PC-9 (cell line): Measurements from ENCODE around the gene RNF31. TPM values are rescaled to one million over a fixed set of nuclear protein-coding genes. Genes with fewer than 3 reads are reported as not detected.
"Not testable (repeated sequence)": the region's sequence is repeated elsewhere in the genome, so short reads cannot be mapped to it uniquely, and the experiment has no call there.

Experiments used
- BruUV-seq: library from RNA; stranded (reverse); fragments of 400-500 nt; replicated peaks from 2 replicates; lab custom pipeline; 2021; lab: Mats Ljungman, UMichigan
- CTCF ChIA-PET: fragments of 300-600 bp; sonication (Branson Sonifier 250); formaldehyde crosslinking; loops from one replicate; lab custom pipeline; 2022; ENCODE audit warnings: antibody characterized with exemption; lab: Charles Lee
- POLR2A ChIA-PET: fragments of 300-600 bp; sonication (Branson Sonifier 250); formaldehyde crosslinking; loops from one replicate; lab custom pipeline; 2022; ENCODE audit warnings: antibody characterized with exemption; ENCODE audit not compliant: unreplicated experiment; lab: Charles Lee
- DNase-seq, 2 experiments: peaks; one replicate each; pipeline versions ENCODE4 v3.0.0 to v3.0.0-alpha.2; 2015 to 2022; ENCODE audit warnings: mixed read lengths in 1 of 2
- H2AFZ ChIP-seq: fragments of 200-600 bp; sonication (generic); 2 replicates; pipeline ENCODE4 v1.8.1; 2017; ENCODE audit warnings: antibody characterized with exemption
- H3F3A ChIP-seq: fragments of 200-600 bp; sonication (generic); 2 replicates; pipeline ENCODE4 v1.8.1; 2017; ENCODE audit warnings: antibody characterized with exemption, mild to moderate bottlenecking, low read depth; ENCODE audit not compliant: insufficient read depth
- H3K27ac ChIP-seq: fragments of 200-600 bp; sonication (generic); 2 replicates; pipeline ENCODE4 v1.6.1; 2016; ENCODE audit warnings: mixed run types
- H3K27me3 ChIP-seq: fragments of 200-600 bp; sonication (generic); 2 replicates; pipeline ENCODE4 v1.6.1; 2016; ENCODE audit warnings: low read depth, mixed run types; ENCODE audit not compliant: insufficient read depth
- H3K36me3 ChIP-seq: fragments of 200-600 bp; sonication (generic); 2 replicates; pipeline ENCODE4 v1.6.1; 2016; ENCODE audit warnings: low read depth, mixed run types
- H3K4me1 ChIP-seq: fragments of 200-600 bp; sonication (generic); replicated peaks from 2 replicates; pipeline ENCODE4 v1.6.1; 2016; ENCODE audit warnings: mixed run types; ENCODE audit not compliant: insufficient read depth
- H3K4me2 ChIP-seq: fragments of 200-600 bp; sonication (generic); 2 replicates; pipeline ENCODE4 v1.6.1; 2017; ENCODE audit warnings: mixed run types
- H3K4me3 ChIP-seq: fragments of 200-600 bp; sonication (generic); 2 replicates; pipeline ENCODE4 v1.6.1; 2016; ENCODE audit warnings: mixed run types
- H3K79me2 ChIP-seq: fragments of 200-600 bp; sonication (generic); 2 replicates; pipeline ENCODE4 v1.6.1; 2017; ENCODE audit warnings: low read depth, mixed run types
- H3K9me2 ChIP-seq: fragments of 200-600 bp; sonication (generic); 2 replicates; pipeline ENCODE4 v1.8.1; 2017; ENCODE audit warnings: mild to moderate bottlenecking; ENCODE audit not compliant: insufficient read depth
- H3K9me3 ChIP-seq: fragments of 200-600 bp; sonication (generic); 2 replicates; pipeline ENCODE4 v1.8.1; 2016; ENCODE audit warnings: low read depth; ENCODE audit not compliant: insufficient read depth
- H4K20me1 ChIP-seq: fragments of 200-600 bp; sonication (generic); 2 replicates; pipeline ENCODE4 v1.8.1; 2017; ENCODE audit not compliant: insufficient read depth
- CTCF ChIP-seq: fragments of 200-600 bp; sonication (generic); conservative IDR thresholded peaks from 2 replicates; pipeline ENCODE4 v1.6.1; 2017; ENCODE audit warnings: mixed run types, antibody characterized with exemption, mild to moderate bottlenecking, moderate library complexity
- EZH2 ChIP-seq: fragments of 200-600 bp; sonication (generic); IDR thresholded peaks from 2 replicates; pipeline ENCODE4 v1.8.0; 2017; ENCODE audit warnings: antibody characterized with exemption, low read depth
- intact Hi-C: fragments of 100-400 bp; cut with micrococcal nuclease; formaldehyde crosslinking; loops from one replicate; pipeline ENCODE4 v1.10.0; 2022; ENCODE audit not compliant: unreplicated experiment
- total RNA-seq: library from RNA; stranded (reverse); gene quantifications from 2 replicates; pipeline ENCODE4 v1.2.3, GENCODE V29; 2021

Gene RNF31
- total RNA-seq, 1 experiment from 2014 or later = 44.6 TPM

GRCh38 chr14:24196071-24197055, 49.1 kb downstream of the RNF31 start:
- Histone ChIP-seq H3K27ac (peak overlapping the region; percentile 80), H3K79me2 (peaks cover 35% of the 10 kb centered on the region), H3K4me2 (peak overlapping the region; percentile 71), H3K4me3 (peak overlapping the region; percentile 71), H3K36me3 (no peaks in the 10 kb centered on the region), H4K20me1 (no peaks in the 10 kb centered on the region), H3K27me3 (no peaks in the 10 kb centered on the region), H3K9me3 (no peaks in the 10 kb centered on the region; the same call in 1 of the 2 replicates), H3F3A (peaks cover 8% of the 10 kb centered on the region; the same call in 1 of the 2 replicates), H2AFZ (peak overlapping the region; percentile 91), H3K4me1 (0 out of 2 replicates have a peak, but pooled peaks cover 7% of the 10 kb centered on the region), H3K9me2 (no peaks in the 10 kb centered on the region)
- BruUV-seq = TSS peak; percentile 64
- intact Hi-C loops = no loop called here
- no peak for TF ChIP-seq CTCF
- no peak for TF ChIP-seq EZH2
- DNase-seq = no peak
- CTCF ChIA-PET = no interaction called here
- POLR2A ChIA-PET = no interaction called here

GRCh38 chr14:24197056-24197450, 49.8 kb downstream of the RNF31 start:
- H3K27ac ChIP-seq = no peak overlapping the region
- no peak overlapping the region for H2AFZ ChIP-seq
- peaks cover 33% of the 10 kb centered on the region for H3K79me2 ChIP-seq
- H3K4me2 ChIP-seq = peak overlapping the region; percentile 71
- no peaks in the 10 kb centered on the region for H4K20me1 ChIP-seq
- no peaks in the 10 kb centered on the region for H3K36me3 ChIP-seq
- BruUV-seq = no TSS peak
- ChIA-PET CTCF (no interaction called here), POLR2A (no interaction called here)
- no peak for TF ChIP-seq EZH2
- TF ChIP-seq CTCF = no peak
- no peaks in the 10 kb centered on the region for H3K27me3 ChIP-seq
- H3K4me1 ChIP-seq = 0 out of 2 replicates have a peak, but pooled peaks cover 7% of the 10 kb centered on the region
- no peak for DNase-seq
- peak overlapping the region; percentile 71; the same call in 1 of the 2 replicates for H3K4me3 ChIP-seq
- intact Hi-C loops = no loop called here
- H3K9me3 ChIP-seq = no peaks in the 10 kb centered on the region; the same call in 1 of the 2 replicates
- H3F3A ChIP-seq = peaks cover 8% of the 10 kb centered on the region; the same call in 1 of the 2 replicates
- no peaks in the 10 kb centered on the region for H3K9me2 ChIP-seq

GRCh38 chr14:24198814-24199524, 51.7 kb downstream of the RNF31 start:
- Histone ChIP-seq H3K9me2 (no peaks in the 10 kb centered on the region), H3K27ac (no peak overlapping the region), H3K27me3 (no peaks in the 10 kb centered on the region), H3F3A (peaks cover 8% of the 10 kb centered on the region; the same call in 1 of the 2 replicates), H2AFZ (no peak overlapping the region), H3K4me2 (no peak overlapping the region), H3K9me3 (no peaks in the 10 kb centered on the region; the same call in 1 of the 2 replicates), H3K36me3 (no peaks in the 10 kb centered on the region), H4K20me1 (no peaks in the 10 kb centered on the region), H3K4me3 (no peak overlapping the region), H3K4me1 (0 out of 2 replicates have a peak, but pooled peaks cover 7% of the 10 kb centered on the region), H3K79me2 (peaks cover 31% of the 10 kb centered on the region)
- DNase-seq = no peak
- ChIA-PET CTCF (no interaction called here), POLR2A (no interaction called here)
- no TSS peak for BruUV-seq
- intact Hi-C loops = no loop called here
- TF ChIP-seq CTCF = no peak
- no peak for TF ChIP-seq EZH2

- H3K9me2 ChIP-seq, POLR2A ChIA-PET, H4K20me1 ChIP-seq, H3F3A ChIP-seq, BruUV-seq, H3K27me3 ChIP-seq, CTCF ChIA-PET, H3K9me3 ChIP-seq, H3K79me2 ChIP-seq, DNase-seq, H2AFZ ChIP-seq, H3K4me3 ChIP-seq, H3K4me1 ChIP-seq, H3K4me2 ChIP-seq, H3K36me3 ChIP-seq, H3K27ac ChIP-seq, intact Hi-C loops: not testable (repeated sequence)
Measured at GRCh38 chr14:24202538-24202937, 55.2 kb downstream of the RNF31 start.
